Stimulated activated CD4-positive, alpha-beta T cell treated with anti-CD3 and anti-CD28 coated beads, Interleukin-1b, Interleukin-23, amount 100 ng/mL, for 24 hours (primary cell): ENCODE measurements around the gene ADGRG4.

Experiments used
- DNase-seq, 4 experiments: peaks; one replicate each; pipeline ENCODE4 v3.0.0-alpha.2; 2020; ENCODE audit warnings: low read depth in 4 of 4, low spot score in 1 of 4

The ADGRG4 gene

DNA sequence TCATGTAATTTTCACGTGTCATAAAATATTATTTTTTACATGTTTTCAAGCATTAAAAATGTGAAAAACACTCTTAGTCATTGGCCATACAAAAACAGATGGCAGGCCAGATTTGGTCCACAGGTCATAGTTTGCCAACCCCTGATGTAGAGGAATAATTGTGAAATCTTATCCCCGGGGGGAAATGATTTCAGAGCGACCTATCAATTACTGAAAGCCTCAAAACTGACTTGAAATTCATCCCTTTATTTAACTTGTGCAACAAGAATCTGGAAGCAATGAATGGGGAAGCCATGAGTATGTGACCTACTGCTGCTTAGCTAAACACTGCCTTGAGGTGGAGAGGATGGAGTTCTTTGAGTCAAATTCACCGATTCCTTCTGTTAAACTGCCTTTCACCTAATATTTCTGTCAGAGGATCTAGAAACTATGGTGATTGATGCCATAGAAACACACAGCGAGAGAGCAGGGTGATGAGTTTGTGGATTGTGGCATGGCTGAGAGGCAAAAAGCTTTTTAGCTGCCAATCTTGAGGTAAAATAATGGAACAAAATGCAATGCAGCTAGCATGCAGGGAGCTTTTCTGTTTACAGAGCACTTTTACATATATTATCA lies 156.6 kb downstream of the ADGRG4 start:
- no peak for DNase-seq

DNA sequence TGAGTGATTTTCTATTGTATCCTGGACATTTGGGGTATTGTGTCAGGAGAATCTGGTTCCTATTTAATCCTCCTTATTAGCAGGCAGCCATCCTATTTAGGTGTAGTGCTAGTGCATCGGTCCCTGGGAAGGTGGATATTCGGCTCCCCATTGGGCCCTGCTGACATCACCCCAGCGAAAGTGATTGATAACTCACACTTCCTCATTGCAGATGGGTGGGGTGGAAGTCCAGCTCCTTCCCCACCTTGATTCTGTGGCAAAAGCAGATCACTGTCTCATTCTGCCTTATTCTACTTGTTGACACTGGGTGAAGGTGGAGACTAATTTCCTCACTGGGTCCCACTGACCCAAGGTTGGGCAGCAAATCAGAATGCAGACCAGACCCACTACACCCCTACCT lies 163.8 kb downstream of the ADGRG4 start:
- DNase-seq, result no peak
